ENCODE results near the gene ST6GALNAC3.

Gene ST6GALNAC3

GRCh38 chr1:76247261-76247852 is 172.8 kb downstream of the ST6GALNAC3 start:
- DNase-seq (ENCODE audit: low spot score): no peak

- no peak for DNase-seq (ENCODE audit: low spot score)
Observed at GRCh38 chr1:76250271-76250670, 175.7 kb downstream of the ST6GALNAC3 start.

GRCh38 chr1:76252431-76252830 is 177.9 kb downstream of the ST6GALNAC3 start:
- no peak for DNase-seq (ENCODE audit: low spot score)

- DNase-seq (ENCODE audit: low spot score): no peak
Observed at GRCh38 chr1:76254104-76255030, 179.8 kb downstream of the ST6GALNAC3 start.

- DNase-seq (ENCODE audit: low spot score): no peak
Observed at GRCh38 chr1:76256289-76257223, 182.0 kb downstream of the ST6GALNAC3 start.

GRCh38 chr1:76257823-76258222 is 183.3 kb downstream of the ST6GALNAC3 start:
- no peak for DNase-seq (ENCODE audit: low spot score)

GRCh38 chr1:76259270-76259669 is 184.7 kb downstream of the ST6GALNAC3 start:
- no peak for DNase-seq (ENCODE audit: low spot score)

GRCh38 chr1:76260279-76260678 is 185.7 kb downstream of the ST6GALNAC3 start:
- DNase-seq (ENCODE audit: low spot score): no peak

GRCh38 chr1:76262601-76263000 is 188.1 kb downstream of the ST6GALNAC3 start:
- DNase-seq (ENCODE audit: low spot score): no peak

- no peak for DNase-seq (ENCODE audit: low spot score)
Observed at GRCh38 chr1:76264642-76265041, 190.1 kb downstream of the ST6GALNAC3 start.

GRCh38 chr1:76266762-76267161 is 192.2 kb downstream of the ST6GALNAC3 start:
- DNase-seq (ENCODE audit: low spot score): no peak

- no peak for DNase-seq (ENCODE audit: low spot score)
Observed at GRCh38 chr1:76267631-76268030, 193.1 kb downstream of the ST6GALNAC3 start.

GRCh38 chr1:76268341-76268740 is 193.8 kb downstream of the ST6GALNAC3 start:
- no peak for DNase-seq (ENCODE audit: low spot score)

GRCh38 chr1:76269155-76269554 is 194.6 kb downstream of the ST6GALNAC3 start:
- DNase-seq (ENCODE audit: low spot score): no peak

- no peak for DNase-seq (ENCODE audit: low spot score)
Observed at GRCh38 chr1:76274302-76274701, 199.8 kb downstream of the ST6GALNAC3 start.

GRCh38 chr1:76274718-76275117 is 200.2 kb downstream of the ST6GALNAC3 start:
- DNase-seq (ENCODE audit: low spot score): no peak

GRCh38 chr1:76278711-76279100 is 204.2 kb downstream of the ST6GALNAC3 start:
- DNase-seq (ENCODE audit: low spot score): no peak

GRCh38 chr1:76279101-76279748 is 204.7 kb downstream of the ST6GALNAC3 start:
- no peak for DNase-seq (ENCODE audit: low spot score)

GRCh38 chr1:76281306-76281705 is 206.8 kb downstream of the ST6GALNAC3 start:
- no peak for DNase-seq (ENCODE audit: low spot score)

- no peak for DNase-seq (ENCODE audit: low spot score)
Observed at GRCh38 chr1:76284842-76285241, 210.3 kb downstream of the ST6GALNAC3 start.

- no peak for DNase-seq (ENCODE audit: low spot score)
Observed at GRCh38 chr1:76285578-76286135, 211.1 kb downstream of the ST6GALNAC3 start.

Measured in left forelimb (tissue), 1 donor.